Nephron (organoid): Measurements from ENCODE around the gene PLEKHM2.

ENCODE experiments used
- H3K27ac Mint-ChIP-seq, 3 experiments: 2 replicates each; pipeline ENCODE4 v1.8.0; 2020; ENCODE audit warnings: mixed read lengths in 3 of 3, mild to moderate bottlenecking in 2 of 3, moderate library complexity in 1 of 3
- H3K27me3 Mint-ChIP-seq: 2 replicates; pipeline ENCODE4 v1.8.0; 2021; ENCODE audit warnings: low read depth, mild to moderate bottlenecking, moderate library complexity, mixed read lengths
- H3K36me3 Mint-ChIP-seq: 2 replicates; pipeline ENCODE4 v1.8.0; 2020; ENCODE audit warnings: low read depth, mixed read lengths
- H3K4me1 Mint-ChIP-seq: 2 replicates; pipeline ENCODE4 v1.8.0; 2020; ENCODE audit warnings: mixed read lengths
- H3K4me3 Mint-ChIP-seq, 3 experiments: 2 replicates each; pipeline ENCODE4 v1.8.0; 2020; ENCODE audit warnings: mild to moderate bottlenecking in 3 of 3, mixed read lengths in 3 of 3, moderate library complexity in 2 of 3
- H3K9me3 Mint-ChIP-seq: 2 replicates; pipeline ENCODE4 v1.8.0; 2020; ENCODE audit warnings: mixed read lengths
- CTCF ChIP-seq, 3 experiments: fragments of 200-600 bp; sonication (generic); IDR thresholded peaks; one replicate each; pipeline ENCODE4 v1.5.0; 2021; ENCODE audit warnings: antibody characterized with exemption in 3 of 3; ENCODE audit not compliant: unreplicated experiment in 3 of 3

The PLEKHM2 gene

GRCh38 chr1:15669864-15670263 is 14.3 kb upstream of the PLEKHM2 start:
- H3K4me3 Mint-ChIP-seq = no peak overlapping the region
- no peaks in the 10 kb centered on the region for H3K4me1 Mint-ChIP-seq
- H3K27ac Mint-ChIP-seq = no peak overlapping the region
- no peaks in the 10 kb centered on the region for H3K27me3 Mint-ChIP-seq
- TF ChIP-seq CTCF (IDR thresholded peaks at IDR 0.05; ENCODE audit: unreplicated experiment in 3 of 3) = no peak
- H3K9me3 Mint-ChIP-seq = no peaks in the 10 kb centered on the region
- peaks cover 3% of the 10 kb centered on the region for H3K36me3 Mint-ChIP-seq

DNA sequence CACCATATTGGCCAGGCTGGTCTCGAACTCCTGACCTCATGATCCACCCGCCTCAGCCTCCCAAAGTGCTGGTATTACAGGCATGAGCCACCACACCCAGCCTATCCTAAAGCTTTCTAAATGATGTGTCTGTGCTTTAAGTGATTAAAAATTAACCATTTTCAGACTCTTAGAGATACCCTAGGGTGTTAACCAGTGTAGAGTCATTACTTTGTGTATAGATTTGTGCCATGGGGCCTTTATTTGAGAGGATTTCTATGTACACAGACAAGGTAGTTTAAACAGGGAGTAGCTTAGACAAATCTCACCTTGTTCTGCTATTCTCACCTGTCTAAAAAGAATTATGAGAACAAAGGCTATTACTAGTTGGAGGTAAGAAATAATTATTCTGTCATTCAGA is 12.7 kb upstream of the PLEKHM2 start:
- H3K9me3 Mint-ChIP-seq = no peaks in the 10 kb centered on the region
- TF ChIP-seq CTCF (IDR thresholded peaks at IDR 0.05; ENCODE audit: unreplicated experiment in 3 of 3) = no peak
- no peaks in the 10 kb centered on the region for H3K4me1 Mint-ChIP-seq
- no peak overlapping the region for H3K27ac Mint-ChIP-seq
- peaks cover 3% of the 10 kb centered on the region for H3K27me3 Mint-ChIP-seq
- H3K4me3 Mint-ChIP-seq = no peak overlapping the region
- H3K36me3 Mint-ChIP-seq = peaks cover 1% of the 10 kb centered on the region

- Mint-ChIP-seq H3K9me3 (peaks cover 2% of the 10 kb centered on the region), H3K4me1 (no peaks in the 10 kb centered on the region), H3K27me3 (peaks cover 3% of the 10 kb centered on the region), H3K27ac (no peak overlapping the region), H3K4me3 (no peak overlapping the region), H3K36me3 (no peaks in the 10 kb centered on the region)
- no peak for TF ChIP-seq CTCF (IDR thresholded peaks at IDR 0.05; ENCODE audit: unreplicated experiment in 3 of 3)
Measured at GRCh38 chr1:15674386-15675159, 9.5 kb upstream of the PLEKHM2 start.

DNA sequence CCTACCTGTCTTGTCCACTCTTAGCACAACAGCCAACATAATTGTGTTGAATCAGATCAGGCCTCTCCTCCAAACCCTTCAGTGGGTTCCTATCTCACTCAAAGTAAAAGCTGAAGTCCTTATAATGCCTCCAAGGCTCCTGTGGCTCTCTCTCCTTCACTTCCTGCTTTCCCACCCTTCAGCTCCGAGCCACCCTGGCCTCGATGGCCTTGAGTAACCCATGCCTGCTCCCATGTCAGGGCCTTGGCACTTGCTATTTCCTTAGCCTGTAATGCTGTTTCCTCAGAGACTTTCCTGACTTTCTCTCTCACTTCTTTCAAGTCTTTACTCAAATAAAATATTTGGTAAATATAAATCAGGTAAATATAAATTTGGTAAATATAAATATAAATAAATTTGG is 8.1 kb upstream of the PLEKHM2 start:
- H3K36me3 Mint-ChIP-seq = no peaks in the 10 kb centered on the region
- H3K27me3 Mint-ChIP-seq = peaks cover 8% of the 10 kb centered on the region
- peaks cover 1% of the 10 kb centered on the region for H3K4me1 Mint-ChIP-seq
- no peak for TF ChIP-seq CTCF (IDR thresholded peaks at IDR 0.05; ENCODE audit: unreplicated experiment in 3 of 3)
- H3K27ac Mint-ChIP-seq = no peak overlapping the region
- H3K4me3 Mint-ChIP-seq = no peak overlapping the region
- H3K9me3 Mint-ChIP-seq = peaks cover 2% of the 10 kb centered on the region

DNA sequence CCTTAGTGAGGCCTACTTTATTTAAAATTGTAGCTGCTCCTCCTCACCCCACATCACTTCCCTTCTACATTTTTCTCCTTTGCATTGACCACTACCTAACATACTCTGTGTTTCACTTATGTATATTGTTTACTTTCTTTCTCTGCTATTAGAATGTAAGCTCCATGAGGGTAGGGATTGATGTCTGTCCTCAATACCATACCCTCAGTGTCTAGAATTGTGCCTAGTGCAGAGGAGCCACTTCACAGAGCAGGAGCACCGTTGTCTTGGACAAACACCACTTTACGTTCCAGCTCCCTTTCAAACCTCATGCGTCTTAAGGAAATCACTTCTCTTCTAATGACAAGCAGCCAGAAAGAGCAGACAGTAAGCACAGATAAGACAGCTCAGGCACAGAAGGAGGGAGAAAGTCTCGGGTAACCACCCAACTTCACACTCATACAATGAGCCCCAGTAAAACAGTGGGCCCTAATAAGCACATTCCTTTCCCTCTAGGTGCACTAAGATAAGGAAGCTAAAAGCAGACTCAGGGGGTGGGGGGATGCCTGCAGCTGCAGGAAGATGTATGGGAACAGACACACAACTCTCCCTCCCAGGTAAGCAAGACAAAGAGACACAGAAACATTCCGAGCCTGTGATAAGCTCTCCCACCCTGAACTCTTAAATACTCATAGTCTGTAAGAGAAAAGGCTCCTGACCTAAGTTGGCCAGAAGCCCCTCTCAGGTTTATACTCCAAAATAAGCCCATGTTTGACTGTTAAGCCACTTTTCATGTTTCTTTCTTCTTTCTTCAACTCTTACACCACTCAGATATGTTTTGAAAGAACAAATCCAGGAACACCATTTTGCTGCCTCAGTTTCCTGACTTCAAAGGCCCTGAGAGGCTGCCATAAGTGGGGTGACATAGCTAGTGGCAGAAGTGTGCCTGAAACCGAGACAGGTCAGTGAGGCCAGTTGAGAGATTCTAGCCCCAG is 7.1 kb upstream of the PLEKHM2 start:
- TF ChIP-seq CTCF (IDR thresholded peaks at IDR 0.05; ENCODE audit: unreplicated experiment in 3 of 3) = no peak
- peaks cover 5% of the 10 kb centered on the region for H3K4me1 Mint-ChIP-seq

More for the DNA sequence above, 7.1 kb upstream of the PLEKHM2 start:
- Mint-ChIP-seq H3K27ac (no peak overlapping the region), H3K4me3 (no peak overlapping the region), H3K36me3 (no peaks in the 10 kb centered on the region), H3K27me3 (peaks cover 8% of the 10 kb centered on the region), H3K9me3 (peaks cover 2% of the 10 kb centered on the region)
